GM19239 (cell line): ENCODE data around the gene PLXDC1.
A peak's percentile ranks its signal among the peaks of the same experiment; 100 is the strongest.
"Not testable (repeated sequence)": the region's sequence is repeated elsewhere in the genome, so short reads cannot be mapped to it uniquely, and the experiment has no call there.

ENCODE experiments used
- DNase-seq: peaks from one replicate; pipeline ENCODE4 v3.0.0; 2011; ENCODE audit warnings: low spot score; ENCODE audit not compliant: insufficient read length
- FAIRE-seq: peaks from 2 replicates; lab custom pipeline; 2011; peaks lifted over from hg19 to GRCh38; lab: Jason Lieb, UNC

PLXDC1 gene

GRCh38 chr17:39183045-39183444, 31.6 kb upstream of the PLXDC1 start:
- no peak for DNase-seq
- no peak for FAIRE-seq

GRCh38 chr17:39181303-39181702, 29.9 kb upstream of the PLXDC1 start:
- FAIRE-seq (no peak), DNase-seq (no peak)

DNA sequence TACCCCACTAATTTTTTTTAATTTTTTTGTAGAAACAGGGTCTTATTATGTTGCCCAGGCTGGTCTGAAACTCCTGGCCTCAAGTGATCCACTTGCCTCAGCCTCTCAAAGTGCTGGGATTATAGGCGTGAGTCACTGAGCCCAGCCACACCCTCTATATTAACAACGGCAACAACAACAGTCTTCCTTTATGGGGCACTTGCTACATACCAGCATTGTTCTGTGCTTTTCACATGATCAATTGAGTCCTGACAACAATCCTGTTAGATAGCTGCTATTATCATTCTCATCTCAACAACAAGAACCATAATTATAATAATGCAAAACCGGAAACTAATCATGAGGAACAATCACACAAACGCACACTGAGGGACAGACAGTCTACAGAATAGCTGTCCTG, 27.1 kb upstream of the PLXDC1 start:
- DNase-seq, result no peak
- no peak for FAIRE-seq

- FAIRE-seq, result no peak
- no peak for DNase-seq
Measured at GRCh38 chr17:39177256-39177655, 25.8 kb upstream of the PLXDC1 start.

- FAIRE-seq (no peak), DNase-seq (no peak)
Measured at GRCh38 chr17:39175695-39176093, 24.3 kb upstream of the PLXDC1 start.

GRCh38 chr17:39174920-39175694, 23.7 kb upstream of the PLXDC1 start:
- DNase-seq (peak; percentile 81), FAIRE-seq (peak; percentile 67)

DNA sequence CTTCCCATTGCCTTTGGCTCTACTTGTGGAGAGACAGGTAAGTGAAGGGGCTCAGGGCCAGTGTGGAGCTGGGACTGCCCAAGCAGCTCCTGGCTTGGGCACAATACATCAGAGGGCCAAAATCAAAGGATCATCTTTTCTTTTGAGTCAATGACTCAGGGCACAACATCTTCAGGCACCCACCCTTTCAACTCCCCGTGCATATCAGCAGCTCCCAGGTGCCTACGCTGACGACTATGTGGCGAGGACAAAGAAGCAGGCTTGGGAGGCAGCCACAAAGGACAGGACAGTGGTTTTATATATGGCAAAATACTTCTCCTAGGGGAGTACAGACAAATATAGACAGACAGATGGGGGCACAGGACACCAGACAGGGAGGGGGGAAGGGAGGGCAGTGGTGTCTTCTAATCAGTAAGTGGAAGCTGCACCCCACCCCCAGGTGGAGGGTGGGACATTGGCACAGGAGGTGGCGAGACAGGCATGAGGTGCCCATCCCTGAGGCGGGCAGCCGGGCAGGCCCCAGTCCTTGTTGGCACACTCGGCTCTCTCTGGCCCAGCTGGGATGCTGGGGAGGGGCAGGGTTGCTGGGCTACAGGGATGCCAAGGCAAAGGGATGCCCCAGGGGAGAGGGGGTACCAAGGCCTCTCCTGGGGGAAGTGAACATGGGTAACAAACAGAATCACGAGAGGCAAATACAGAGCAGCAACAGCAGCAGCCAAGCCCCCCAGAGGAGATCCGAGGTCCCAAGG, 22.3 kb upstream of the PLXDC1 start:
- DNase-seq (no peak), FAIRE-seq (no peak)

DNA sequence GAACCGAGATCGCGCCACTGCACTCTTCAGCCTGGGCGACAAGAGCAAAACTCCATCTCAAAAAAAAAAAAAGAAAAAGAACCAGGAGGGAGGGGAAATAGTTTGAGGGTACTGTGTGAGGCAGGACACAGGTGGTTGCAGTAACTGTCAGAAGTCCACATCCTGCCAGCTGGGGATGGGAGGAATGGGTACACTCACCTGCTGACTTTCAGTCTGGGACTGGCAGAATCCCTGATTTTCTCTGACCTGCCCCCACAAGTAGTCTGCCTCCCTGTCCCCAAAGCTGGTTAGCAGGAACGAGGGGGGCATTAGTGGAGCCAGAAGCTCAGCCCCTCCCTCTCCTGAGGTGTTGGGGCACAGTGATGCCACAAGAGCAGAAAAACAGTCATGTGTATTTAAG, 21.6 kb upstream of the PLXDC1 start:
- DNase-seq, result no peak
- FAIRE-seq, result no peak

- DNase-seq, result no peak
- FAIRE-seq, result no peak
Measured at GRCh38 chr17:39171933-39172332, 20.5 kb upstream of the PLXDC1 start.

- no peak for FAIRE-seq
Measured at GRCh38 chr17:39170558-39170957, 19.1 kb upstream of the PLXDC1 start.

GRCh38 chr17:39170109-39170508, 18.7 kb upstream of the PLXDC1 start:
- FAIRE-seq, result no peak
- DNase-seq, result no peak

More at GRCh38 chr17:39170558-39170957, 19.1 kb upstream of the PLXDC1 start:
- no peak for DNase-seq

GRCh38 chr17:39169518-39169917, 18.1 kb upstream of the PLXDC1 start:
- no peak for FAIRE-seq
- no peak for DNase-seq

DNA sequence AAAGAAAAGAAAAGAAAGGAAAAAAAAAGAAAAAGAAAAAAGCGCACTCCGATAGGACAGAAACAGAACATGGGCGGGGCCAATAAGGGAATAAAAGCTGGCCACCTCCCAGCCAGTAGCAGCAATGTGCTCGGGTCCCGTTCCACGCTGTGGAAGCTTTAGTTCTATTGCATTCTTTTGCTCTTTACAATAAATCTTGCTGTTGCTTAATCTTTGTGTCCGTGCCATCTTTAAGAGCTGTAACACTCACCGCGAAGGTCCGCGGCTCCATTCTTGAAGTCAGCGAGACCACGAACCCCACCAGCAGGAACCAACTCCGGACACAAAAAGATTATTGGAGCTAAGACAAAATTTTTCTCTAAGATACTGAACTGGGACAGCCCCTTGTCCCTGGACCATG, 17.7 kb upstream of the PLXDC1 start:
- DNase-seq (no peak), FAIRE-seq (no peak)

DNA sequence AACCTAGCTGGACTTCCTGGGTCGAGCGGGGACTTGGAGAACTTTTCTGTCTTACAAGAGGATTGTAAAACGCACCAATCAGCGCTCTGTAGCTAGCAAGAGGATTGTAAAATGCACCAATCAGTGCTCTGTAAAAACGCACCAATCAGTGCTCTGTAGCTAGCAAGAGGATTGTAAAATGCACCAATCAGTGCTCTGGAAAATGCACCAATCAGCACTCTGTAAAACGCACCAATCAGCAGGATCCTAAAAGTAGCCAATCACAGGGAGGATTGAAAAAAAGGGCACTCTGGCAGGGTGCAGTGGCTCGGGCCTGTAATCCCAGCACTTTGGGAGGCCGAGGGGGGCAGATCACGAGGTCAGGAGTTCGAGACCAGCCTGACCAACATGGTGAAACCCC, 17.1 kb upstream of the PLXDC1 start:
- not testable (repeated sequence) for FAIRE-seq, DNase-seq

DNA sequence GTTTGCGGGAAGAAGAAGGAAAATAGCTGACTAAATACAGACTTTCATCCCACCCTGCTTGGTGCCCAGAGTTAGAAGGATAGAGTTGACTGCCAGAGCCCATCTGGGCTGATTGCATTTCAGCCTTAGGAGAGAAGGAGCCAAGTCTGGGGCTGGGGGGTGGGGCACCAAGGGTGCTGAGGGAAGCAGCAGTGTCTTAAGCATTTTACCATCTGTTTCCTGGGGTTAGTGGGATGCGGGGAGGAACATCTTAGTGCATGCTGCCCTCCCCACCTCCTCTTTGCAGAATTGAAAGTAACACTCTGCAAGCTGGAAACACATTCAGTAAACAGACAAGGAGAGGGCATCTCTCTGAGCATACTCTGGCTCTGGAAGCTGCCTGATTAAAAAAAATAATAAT, 16.0 kb upstream of the PLXDC1 start:
- DNase-seq, result no peak
- FAIRE-seq, result no peak

- DNase-seq, result no peak
- no peak for FAIRE-seq
Measured at GRCh38 chr17:39166437-39167335, 15.2 kb upstream of the PLXDC1 start.

- FAIRE-seq, result no peak
- DNase-seq, result no peak
Measured at GRCh38 chr17:39165841-39166349, 14.5 kb upstream of the PLXDC1 start, which contains the start of gene ARL5C. ARL5C (minus strand) TSS chr17:39166161; CDS start chr17:39165760, 401 bp downstream.

DNA sequence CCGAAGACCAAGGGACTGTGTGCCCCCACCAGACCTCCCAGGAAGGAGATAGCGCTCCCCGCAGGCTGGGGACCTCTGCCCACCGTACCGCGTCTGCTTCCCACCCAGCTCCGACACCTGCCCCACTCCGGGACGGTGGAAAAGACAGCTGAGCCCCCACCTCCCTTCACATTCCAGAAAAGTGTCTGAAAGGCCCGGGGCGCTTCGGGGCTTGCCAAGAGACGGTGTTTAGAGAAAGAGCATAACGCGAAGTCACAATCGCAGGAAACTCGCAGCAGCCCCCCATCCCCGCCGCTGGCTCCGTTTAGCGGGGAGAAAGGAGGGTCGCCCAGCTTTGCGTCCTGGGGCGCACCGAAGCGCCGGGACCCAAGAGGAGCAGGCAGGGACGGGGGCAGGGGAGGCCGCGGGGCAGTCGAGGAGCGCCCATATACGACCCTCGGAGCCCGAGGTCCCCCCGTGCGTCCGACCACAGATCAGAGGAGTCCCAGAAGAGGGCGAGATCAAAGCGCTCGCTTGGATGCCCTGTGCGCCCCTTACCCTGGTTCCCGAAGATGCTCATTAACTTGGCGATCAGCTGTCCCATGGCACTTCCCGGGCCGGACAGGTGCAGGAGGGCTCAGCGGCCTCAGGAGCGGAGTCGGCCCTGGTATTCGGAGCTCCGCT, 13.9 kb upstream of the PLXDC1 start:
- no peak for DNase-seq
- FAIRE-seq, result no peak

DNA sequence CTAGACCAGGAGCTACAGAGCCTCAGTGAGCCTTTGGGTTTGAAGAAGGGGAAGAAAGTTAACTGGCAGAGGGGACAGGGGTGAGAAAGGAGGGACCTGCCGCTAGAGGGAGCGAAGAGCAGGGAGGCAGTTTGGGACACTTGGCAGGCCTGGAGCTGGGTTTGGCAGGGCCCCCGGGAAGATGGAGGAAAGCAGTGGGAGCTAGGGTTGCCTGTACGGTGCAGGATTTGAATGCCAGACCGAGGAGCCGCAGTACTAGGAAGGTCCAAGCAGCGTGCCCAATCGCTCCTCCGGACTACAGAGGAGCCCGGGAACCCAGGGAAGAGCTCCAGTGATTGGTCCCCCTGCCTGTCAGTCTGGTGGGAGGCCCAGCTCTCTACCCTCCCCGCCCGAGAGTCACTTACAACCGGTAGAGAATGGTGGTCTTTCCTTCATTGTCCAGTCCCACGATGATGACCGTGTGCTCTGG, 13.3 kb upstream of the PLXDC1 start:
- peak; percentile 88 for DNase-seq
- peak; percentile 90 for FAIRE-seq

DNA sequence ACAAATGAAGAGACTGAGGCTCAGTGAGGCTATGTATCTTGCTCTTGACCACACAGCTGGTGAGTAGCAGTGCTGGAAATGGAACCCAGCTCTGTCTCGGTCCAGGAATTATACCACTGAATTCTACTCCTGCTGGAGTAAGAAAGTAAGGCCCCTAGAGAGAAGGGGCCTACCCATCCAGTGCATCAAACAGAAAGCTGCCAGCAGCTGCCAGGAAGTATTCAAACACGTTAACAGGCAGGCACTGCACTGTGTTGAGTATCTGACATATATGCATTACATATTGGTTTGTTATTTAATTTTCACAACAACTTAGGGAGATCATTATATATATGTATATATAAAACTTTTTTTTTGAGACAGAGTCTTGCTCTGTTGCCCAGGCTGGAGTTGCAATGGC, 10.5 kb upstream of the PLXDC1 start:
- DNase-seq, result no peak
- no peak for FAIRE-seq
